GM19463 (cell line): Measurements from ENCODE around the gene SLC25A6.
"Not testable (repeated sequence)": the region's sequence is repeated elsewhere in the genome, so short reads cannot be mapped to it uniquely, and the experiment has no call there.

Source experiments
- ATAC-seq: cut with Tn5 transposase; IDR thresholded peaks from one replicate; pipeline ENCODE4 v1.9.1; 2021; ENCODE audit warnings: mild to moderate bottlenecking, moderate library complexity; ENCODE audit not compliant: unreplicated experiment

SLC25A6 gene

GRCh38 chrX:1355131-1356046, 36.5 kb downstream of the SLC25A6 start:
- no peak for ATAC-seq

- no peak for ATAC-seq
Observed at GRCh38 chrX:1354036-1355019, 37.6 kb downstream of the SLC25A6 start.

DNA sequence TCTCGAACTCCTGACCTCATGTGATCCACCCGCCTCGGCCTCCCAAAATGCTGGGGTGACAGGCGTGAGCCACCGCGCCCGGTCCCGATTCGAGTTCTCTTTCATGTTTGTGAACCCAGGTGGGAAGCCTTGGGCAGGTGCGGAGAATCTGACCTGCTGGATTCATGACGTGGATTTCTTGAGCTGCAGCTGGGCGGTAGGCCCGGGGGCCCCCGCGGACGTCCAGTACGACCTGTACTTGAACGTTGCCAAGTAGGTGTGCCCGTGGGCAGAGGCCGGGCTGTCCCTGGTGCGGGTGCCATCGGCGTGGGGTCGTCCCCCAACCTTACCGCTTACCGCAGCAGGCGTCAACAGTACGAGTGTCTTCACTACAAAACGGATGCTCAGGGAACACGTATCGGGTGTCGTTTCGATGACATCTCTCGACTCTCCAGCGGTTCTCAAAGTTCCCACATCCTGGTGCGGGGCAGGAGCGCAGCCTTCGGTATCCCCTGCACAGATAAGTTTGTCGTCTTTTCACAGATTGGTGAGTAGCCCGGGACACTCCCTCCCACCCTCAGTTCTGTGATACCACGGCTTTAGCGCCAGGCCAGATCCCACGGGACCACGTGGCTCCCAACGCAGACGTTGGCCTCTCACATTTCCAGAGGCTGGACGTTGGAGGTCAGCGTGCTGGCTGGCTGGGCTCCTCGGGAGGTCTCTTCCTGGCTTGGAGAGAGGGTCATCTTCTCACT, 39.8 kb downstream of the SLC25A6 start:
- no peak for ATAC-seq

DNA sequence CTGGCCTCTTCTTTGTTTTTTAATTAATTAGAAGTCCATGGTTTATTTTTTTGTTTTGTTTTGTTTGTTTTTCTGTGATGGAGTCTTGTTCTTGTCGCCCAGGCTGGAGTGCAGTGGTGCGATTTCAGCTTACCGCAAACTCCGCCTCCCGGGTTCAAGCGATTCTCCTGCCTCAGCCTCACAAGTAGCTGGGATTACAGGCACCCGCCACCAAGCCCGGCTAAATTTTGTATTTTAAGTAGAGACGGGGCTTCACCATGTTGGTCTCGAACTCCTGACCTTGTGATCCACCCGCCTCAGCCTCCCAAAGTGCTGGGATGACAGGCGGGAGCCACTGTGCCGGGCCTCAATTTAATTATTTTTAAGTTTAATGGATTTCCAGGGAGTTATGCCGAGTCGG, 42.3 kb downstream of the SLC25A6 start:
- ATAC-seq, result not testable (repeated sequence)

DNA sequence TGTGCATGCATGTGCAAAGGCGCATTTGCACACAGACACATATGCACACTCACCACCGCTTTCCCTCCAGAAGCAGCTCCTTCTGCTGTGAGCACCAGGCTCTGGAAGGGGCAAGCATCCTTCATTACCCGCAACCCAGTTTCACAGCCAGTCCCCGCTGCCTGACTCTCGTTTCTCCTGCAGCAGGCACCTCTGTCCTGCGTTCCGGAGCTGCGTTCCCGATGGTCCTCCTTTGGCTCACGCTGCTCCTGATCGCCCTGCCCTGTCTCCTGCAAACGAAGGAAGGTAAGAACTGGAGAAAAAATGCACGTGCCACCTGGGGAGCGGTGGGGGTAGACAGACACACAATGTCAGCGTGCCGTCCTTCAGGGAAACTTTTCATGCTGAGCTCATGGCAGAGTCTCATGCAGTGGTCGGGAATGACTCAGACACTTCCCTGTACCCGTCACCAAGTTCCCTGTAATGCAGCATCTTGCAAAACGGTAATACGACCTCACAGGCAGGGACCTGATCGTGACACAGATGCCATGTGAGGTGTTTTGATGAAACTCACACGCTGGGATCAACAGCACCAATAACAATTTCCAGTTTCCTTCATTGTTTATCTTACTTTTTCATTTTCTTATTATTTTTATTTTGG, 50.2 kb downstream of the SLC25A6 start:
- ATAC-seq, result no peak

DNA sequence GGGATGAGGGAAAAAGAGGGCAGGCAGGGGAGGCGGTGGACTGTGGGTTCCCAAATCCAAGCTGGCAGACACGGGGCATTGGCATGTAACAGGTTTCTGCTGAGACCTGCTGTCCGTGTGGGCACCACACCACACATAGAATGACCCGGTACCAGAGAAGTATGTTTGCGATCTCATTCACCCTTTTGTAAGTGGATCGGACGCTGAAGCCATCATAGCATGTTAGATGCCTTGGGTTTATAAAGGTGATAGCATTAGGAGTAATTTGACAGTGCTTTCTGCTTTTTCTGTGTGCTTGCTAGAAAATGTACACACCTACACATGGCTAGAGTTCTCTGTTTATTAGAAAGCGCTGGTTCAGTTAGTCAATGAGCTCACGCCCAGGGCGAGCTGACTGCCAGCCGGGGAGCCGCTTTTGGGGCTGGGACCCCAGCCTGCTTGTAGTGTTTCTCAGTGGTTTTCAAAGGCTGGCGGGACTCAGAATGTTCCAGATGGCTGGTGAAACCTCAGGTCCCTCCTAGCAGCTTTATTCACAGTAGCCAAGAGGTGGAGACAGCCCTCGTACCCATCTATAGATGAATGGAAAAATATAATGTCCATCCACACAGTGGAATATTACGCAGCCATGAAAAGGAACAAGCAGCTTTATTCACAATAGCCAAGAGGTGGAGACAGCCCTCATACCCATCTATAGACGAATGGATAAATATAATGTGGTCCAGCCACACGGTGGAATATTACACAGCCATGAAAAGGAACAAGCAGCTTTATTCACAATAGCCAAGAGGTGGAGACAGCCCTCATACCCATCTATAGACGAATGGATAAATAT, 54.7 kb downstream of the SLC25A6 start:
- peak; percentile 26 for ATAC-seq

DNA sequence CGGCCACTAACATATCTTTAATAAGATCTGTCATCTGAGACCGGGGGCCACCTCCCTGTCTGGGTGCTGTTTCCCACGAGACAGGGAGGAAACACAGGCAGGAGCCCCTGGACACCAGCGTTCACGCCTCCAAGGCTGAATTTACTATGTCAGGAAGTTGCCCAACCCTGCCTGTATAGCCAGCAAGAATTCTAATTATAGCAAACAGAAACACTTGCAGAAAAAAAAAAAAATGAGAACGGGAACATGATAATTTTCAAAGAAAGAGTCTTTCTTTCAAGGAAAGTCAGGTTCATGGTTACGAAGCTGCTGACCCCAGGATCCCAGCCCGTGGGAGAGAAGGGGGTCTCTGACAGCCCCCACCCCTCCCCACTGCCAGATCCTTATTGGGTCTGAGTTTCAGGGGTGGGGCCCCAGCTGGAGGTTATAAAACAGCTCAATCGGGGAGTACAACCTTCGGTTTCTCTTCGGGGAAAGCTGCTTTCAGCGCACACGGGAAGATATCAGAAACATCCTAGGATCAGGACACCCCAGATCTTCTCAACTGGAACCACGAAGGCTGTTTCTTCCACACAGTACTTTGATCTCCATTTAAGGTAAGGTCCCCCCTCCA, 55.5 kb downstream of the SLC25A6 start, which contains the start of gene IL3RA:
TSS of gene IL3RA (plus strand) at position 455 of the 613 bp plus-strand sequence. CDS start 4,981 bp downstream, outside the sequence.
- peak; percentile 54 for ATAC-seq
